SKM-1 (cell line): ENCODE results near the gene ROR2.

Source experiments
- DNase-seq: peaks from one replicate; lab custom pipeline; 2025; ENCODE audit not compliant: unreplicated experiment; lab: John Stamatoyannopoulos, UW

Gene ROR2

GRCh38 chr9:91948597-91949391, 1.2 kb downstream of the ROR2 start:
- DNase-seq = no peak

DNA sequence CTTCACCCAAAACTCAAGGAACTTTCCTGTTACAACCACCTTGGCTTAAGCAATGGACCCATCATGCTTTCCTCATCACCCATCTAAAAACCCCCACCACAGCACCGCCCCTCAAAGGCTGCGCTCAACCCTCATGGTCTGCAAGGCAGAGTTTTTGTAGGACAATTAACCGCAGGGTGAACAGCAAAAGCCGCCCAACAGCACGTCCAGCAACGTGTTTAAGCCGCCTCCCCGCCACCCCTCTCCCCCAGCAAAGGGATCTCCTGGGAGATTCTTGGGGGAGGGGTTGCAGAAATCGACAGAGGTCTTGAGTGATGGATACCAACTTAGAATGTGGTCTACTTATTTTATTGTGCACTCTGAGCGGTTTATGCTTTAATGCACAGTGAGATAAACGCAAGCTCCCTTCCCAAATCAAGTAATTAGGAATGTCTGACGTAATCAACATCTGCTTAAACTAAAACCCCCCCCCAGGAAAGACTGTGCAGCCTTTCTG, 1.9 kb downstream of the ROR2 start:
- no peak for DNase-seq

DNA sequence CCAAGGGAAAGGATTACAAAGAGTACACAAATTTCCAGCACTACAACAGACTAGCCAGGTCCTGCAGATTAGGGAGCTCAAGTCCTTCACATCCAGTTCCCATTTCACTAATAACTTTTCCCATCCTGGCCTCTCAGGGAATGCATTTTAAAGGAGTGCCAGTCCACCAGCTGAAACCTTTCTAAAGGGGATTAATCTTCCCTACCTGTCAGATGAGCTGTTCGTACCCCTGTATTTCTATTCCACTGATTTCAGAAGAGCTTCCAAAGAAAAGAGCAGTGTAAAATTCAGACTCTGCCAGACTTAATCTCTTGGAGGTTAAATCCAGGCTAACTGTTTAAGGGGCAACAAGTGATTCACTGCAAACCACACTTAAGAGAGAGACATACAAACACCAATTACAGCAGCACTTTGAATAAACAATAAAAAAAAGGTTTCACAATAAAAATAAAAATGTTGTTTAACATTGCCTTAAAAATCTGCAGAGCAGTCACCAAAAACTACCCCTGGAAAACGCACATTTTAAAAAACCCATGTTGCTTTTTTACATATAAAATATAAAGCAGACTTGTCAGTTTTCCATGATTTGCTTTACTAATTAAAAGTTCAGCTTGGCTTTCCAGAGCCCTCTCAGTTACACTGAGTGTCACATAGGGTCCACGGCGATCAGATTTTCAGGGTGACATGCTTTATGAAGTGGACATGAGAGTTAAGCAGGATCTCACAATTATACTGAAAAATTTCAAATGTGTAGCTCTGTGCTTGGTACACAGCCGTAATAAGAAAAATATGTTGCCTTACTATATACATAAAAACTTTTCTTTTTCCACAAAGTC, 3.2 kb downstream of the ROR2 start:
- no peak for DNase-seq

DNA sequence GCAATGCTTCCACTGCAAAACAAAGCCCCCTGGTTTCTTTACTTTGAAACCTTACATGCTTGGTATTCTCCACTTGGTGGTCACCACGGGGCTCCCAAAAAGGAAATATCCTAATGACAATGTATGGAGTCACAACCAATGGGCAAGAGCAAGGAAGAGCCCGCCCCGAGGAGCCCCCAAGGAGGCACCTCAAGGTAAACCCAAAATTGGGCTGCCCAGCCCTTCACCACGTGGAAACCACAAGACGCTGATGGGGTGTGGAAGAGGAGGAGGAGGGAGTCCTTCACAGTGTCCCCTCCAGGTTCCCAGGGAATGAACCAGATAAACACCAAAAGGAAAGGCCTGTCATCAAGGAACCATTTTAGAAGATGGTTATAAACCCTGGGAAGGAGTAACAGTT, 3.8 kb downstream of the ROR2 start:
- DNase-seq = no peak

DNA sequence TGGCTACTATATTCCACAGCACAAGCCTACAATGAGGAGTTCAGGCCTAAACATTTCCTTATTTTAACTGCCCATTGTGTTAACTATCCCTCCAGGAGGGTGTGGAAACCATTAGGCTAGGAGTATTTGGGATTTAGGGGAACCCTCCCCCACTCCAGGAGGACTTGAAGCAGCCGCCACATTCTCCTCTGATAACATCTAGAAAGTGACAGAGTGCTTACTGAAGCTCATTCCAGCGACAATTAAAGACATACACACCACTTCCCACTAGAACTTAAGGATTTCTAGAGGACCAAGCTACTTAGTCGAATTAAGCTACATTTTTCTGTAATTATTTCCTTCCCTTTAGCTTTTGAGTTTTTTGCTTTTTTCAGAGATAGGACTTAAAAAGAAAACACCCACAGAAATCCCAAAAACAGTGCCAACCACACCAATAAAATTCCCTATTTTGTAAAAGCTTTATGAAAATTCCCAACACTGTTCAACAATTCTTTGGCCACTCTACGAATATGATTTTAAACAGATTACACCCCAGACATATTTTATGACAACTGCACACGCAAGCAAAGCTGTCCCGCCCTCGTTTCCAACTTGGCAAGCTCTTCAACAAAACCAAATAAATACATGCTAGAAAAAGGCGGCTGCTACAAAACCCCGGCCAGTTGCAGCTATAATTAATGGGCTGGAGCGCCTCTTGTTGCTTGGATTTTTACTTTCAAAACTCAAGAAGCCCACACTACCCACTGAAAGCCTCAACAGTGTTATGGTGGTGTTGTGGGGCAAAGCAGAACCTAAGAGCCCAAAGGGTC, 4.5 kb downstream of the ROR2 start:
- DNase-seq = no peak

GRCh38 chr9:91944711-91945110, 5.3 kb downstream of the ROR2 start:
- DNase-seq = no peak

DNA sequence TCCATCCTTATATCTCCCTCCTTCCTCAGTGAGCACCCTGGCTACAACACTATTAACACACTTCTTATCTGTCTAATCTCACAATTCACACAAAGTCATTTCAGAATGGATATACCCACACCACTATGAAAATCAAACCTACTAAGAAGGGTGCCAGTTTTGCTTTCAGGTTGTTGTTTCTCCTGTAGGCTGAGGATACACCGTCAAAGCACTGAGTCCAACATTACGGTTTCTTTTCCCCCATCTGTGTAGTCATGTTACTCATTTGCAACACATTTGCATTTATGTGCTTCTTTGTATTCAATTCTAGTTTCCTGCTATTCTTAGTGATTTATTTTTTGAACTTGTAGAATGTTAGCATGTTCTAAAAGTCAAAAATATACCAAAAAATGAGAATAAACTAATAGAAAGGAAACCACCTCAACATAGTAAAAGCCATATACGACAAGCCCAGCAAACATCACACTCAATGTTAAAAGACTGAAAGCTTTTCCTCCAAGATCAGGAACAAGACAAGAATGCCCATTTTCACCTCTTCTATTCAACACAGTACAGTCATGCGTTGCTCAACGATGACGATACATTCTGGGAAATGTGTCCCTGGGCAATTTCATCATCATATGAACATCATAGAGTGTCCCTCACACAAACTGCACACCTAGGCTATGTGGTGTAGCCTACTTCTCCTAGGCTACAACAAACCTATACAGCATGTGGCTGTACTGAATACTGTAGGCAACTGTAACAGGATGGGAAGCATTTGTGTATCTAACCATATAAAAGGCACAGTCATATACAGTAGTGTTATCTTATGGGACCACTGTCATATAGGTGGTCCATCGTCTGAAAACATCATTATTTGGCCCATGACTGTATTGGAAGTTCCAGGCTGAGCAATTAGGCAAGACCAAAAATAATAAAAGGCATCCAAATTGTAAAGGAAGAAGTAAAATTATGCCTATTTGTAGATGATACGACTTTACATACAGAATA, 6.3 kb downstream of the ROR2 start:
- DNase-seq = no peak

DNA sequence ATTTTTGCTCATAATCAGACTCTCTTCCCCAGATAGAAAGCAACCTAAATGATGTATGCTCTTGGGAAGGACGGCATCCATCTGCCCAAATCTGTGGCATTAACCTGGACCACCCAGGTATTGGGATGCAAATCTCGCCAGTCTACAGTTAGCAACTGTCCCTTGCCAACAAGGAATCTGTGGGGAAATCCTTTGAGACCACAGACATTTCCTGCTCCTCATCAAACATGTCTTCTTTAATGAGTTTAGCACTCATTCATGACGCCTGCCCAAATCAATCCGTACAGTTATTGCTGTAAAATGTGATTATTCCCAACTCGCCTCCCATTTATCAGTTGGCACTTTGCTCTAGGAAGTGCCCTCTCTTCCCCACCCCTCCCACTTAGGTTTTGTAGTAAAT, 7.8 kb downstream of the ROR2 start:
- DNase-seq = no peak

- no peak for DNase-seq
Measured at GRCh38 chr9:91939978-91940377, 10.1 kb downstream of the ROR2 start.

DNA sequence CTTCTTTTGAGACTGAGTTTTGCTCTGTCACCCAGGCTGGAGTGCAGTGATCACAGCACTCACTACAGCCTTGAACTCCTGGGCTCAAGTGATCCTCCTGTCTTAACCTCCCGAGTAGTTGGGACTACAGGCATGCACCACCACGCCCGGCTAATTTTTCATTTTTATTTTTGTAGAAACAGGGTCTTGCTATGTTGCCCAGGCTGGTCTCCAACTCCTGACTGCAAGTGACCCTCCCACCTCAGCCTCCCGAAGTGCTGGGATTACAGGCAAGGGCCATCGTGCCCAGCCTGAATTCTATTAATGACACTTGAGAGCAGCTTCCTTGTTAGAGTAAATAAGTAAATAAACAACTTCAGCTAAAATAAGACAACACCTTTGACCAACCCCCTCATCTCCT, 12.3 kb downstream of the ROR2 start:
- DNase-seq = no peak

- DNase-seq = no peak
Measured at GRCh38 chr9:91937056-91937455, 13.0 kb downstream of the ROR2 start.

GRCh38 chr9:91935805-91936514, 14.1 kb downstream of the ROR2 start:
- DNase-seq = no peak

GRCh38 chr9:91935066-91935749, 14.8 kb downstream of the ROR2 start:
- DNase-seq = no peak

DNA sequence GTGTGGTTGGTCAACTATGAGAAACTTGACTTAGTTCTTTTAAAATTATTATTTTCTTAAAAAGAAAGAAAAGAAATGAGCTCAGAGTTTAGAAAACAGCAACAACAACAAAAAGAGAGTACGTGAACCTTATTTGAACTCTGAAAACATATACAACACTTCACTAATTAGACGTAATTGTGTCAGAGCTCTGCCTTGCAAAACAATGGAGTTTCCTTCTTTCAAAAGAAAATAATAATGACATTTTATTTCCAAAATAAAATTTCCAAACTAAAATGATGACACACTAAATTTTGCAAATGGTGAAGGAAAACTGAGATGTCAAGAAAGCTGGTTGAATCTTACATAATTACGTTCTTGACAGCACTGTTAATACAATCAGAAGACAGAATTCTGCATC, 15.4 kb downstream of the ROR2 start:
- DNase-seq = no peak

DNA sequence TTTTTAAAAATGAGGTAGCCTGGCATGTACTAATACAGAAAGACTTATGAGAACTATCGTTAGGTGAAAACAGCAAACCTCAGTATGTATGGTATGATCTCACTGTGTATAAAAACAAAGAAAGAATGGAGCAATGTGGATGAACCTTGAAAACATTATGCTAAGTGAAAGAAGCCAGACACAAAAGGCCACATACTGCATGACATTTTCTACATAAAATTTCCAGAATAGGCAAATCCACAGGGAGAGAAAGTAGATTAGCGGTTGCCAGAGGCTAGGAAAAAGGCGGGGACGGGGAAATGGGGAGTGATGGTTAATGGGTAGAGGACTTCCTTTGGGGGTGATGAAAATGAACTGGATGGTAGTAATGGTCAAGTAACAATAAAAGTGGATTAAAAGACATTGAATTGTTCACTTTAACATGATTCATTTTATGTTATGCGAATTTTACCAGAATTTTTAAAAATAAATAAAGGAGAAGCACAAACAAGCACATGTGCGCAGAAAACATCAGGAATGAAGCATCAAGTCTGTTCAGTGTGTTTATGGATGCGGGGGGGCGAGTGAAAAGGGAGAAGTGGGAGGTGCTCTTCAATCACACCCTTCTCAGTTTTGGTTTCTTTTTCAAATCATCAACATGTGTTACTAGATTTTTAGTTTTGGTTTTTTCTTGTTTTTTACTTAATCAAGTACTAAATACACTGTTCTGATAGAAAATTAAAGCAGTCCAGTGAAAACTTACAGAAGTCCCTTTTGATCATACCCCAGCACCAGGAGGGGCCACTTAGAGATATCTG, 16.3 kb downstream of the ROR2 start:
- no peak for DNase-seq

- no peak for DNase-seq
Measured at GRCh38 chr9:91930475-91930874, 19.6 kb downstream of the ROR2 start.

DNA sequence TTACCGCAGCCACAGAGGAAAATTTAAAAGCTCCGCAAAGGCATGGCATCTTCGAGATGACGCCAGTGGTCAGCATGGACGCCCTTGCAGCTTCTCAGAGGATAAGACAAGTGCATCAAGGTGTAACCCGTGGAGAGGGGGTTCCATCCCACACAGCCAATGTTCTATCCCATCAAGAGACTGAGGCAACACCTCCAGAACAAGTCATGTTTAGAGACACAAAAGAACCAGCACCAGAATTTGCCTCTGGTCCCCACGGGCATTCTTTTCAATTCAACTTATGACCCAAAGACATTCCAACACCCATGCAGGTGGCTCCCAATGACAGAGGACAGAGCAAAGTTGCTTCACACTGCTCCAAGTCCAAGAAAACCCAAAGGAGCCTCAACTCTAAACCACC, 20.7 kb downstream of the ROR2 start:
- DNase-seq = no peak

DNA sequence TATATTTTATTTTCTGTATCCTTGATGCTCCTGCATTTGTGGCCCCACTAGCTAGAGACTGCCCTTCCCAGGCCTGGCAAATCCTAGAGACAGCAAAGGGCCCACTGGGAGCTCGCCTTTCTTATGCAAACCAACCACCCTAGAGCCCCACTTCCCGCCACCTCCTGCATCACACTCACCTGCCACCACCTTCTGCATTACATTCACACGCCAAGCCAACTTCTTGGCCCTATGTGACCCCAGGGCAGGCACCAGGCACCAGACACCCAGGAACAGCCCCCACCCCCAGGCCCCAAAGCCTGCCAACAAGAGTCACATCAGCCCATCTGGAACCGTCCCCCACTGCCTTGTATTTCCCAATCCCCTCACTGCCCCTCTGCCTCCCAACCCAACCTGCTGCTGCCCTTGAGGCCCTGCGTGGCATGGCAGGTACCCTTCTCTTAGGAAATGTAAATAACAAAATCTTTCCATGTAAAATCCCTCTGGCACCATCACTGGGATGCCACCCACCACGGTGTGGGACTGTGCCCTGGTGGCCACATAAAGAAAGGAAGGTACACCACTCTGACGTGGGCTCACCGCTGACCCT, 22.0 kb downstream of the ROR2 start:
- no peak for DNase-seq
